HCT116 (cell line): ENCODE results near the gene PHKB. TPM values are rescaled to one million over a fixed set of nuclear protein-coding genes. Genes with fewer than 3 reads are reported as not detected.

Experiments
- ATAC-seq: fragments of 200-7000 bp; cut with Tn5 transposase; 2 replicates; pipeline ENCODE4 v1.9.1; 2020; ENCODE audit warnings: mild to moderate bottlenecking, moderate library complexity
- BruUV-seq: library from RNA; stranded (reverse); fragments of 400-500 nt; replicated peaks from 2 replicates; lab custom pipeline; 2021; lab: Mats Ljungman, UMichigan
- CTCF ChIA-PET: fragments of 300-600 bp; sonication (Branson Sonifier 250); formaldehyde crosslinking; loops from one replicate; lab custom pipeline; 2021; ENCODE audit warnings: antibody characterized with exemption; lab: Charles Lee
- POLR2A ChIA-PET: fragments of 300-600, 350-600 bp; sonication (Branson Sonifier 250); formaldehyde crosslinking; loops from one replicate; lab custom pipeline; 2021; ENCODE audit warnings: antibody characterized with exemption; lab: Charles Lee
- RAD21 ChIA-PET, 2 experiments: fragments of 300-600 bp; sonication (Branson Sonifier 250); formaldehyde crosslinking; loops; one replicate each; lab custom pipeline; 2023; ENCODE audit warnings: low total read pairs in 2 of 2; ENCODE audit not compliant: uncharacterized antibody in 2 of 2, unreplicated experiment in 2 of 2, low non-redundant PET in 1 of 2; lab: Charles Lee
- DNase-seq: peaks from one replicate; pipeline ENCODE4 v3.0.0-alpha.2; 2010; ENCODE audit warnings: low read depth, low spot score
- H2AFZ ChIP-seq: fragments of 200-600 bp; shearing (Covaris generic), sonication (generic); 2 replicates; pipeline ENCODE4 v1.6.1; 2017; ENCODE audit warnings: low read depth, mixed run types, mixed read lengths, antibody characterized with exemption, low read length; ENCODE audit not compliant: poor library complexity, severe bottlenecking
- H3K27ac ChIP-seq: 2 replicates; pipeline ENCODE4 v1.5.1; 2012; ENCODE audit warnings: low read depth, low read length
- H3K27me3 ChIP-seq: fragments of 200-600 bp; sonication (generic); 2 replicates; pipeline ENCODE4 v1.6.1; 2016; ENCODE audit warnings: mixed run types, low read length, mixed read lengths; ENCODE audit not compliant: insufficient read depth
- H3K36me3 ChIP-seq, 2 experiments: fragments of 200-500 bp in 1 of 2; fragments of 200-600 bp in 1 of 2; sonication (Bioruptor generic) in 1 of 2; sonication (generic) in 1 of 2; 2 replicates each; pipeline versions ENCODE4 v1.5.1 to v1.6.1; 2014 to 2016; ENCODE audit warnings: low read length in 2 of 2, inconsistent platforms in 1 of 2, mixed read lengths in 1 of 2, mixed run types in 1 of 2; ENCODE audit not compliant: insufficient read depth in 2 of 2, control insufficient read depth in 1 of 2
- H3K4me1 ChIP-seq, 2 experiments: fragments of 200-600 bp in 1 of 2; sonication (generic) in 1 of 2; 2 replicates each; pipeline versions ENCODE4 v1.5.1 to v1.6.1; 2012 to 2017; ENCODE audit warnings: low read length in 2 of 2, inconsistent platforms in 1 of 2, mild to moderate bottlenecking in 1 of 2, mixed read lengths in 1 of 2, mixed run types in 1 of 2, moderate library complexity in 1 of 2; ENCODE audit not compliant: insufficient read depth in 2 of 2, control insufficient read depth in 1 of 2
- H3K4me2 ChIP-seq: fragments of 200-600 bp; sonication (generic); 2 replicates; pipeline ENCODE4 v1.6.1; 2017; ENCODE audit warnings: mixed run types, low read length, mixed read lengths
- H3K4me3 ChIP-seq, 2 experiments: fragments of 200-600 bp in 1 of 2; sonication (generic) in 1 of 2; replicated peaks in 1 of 2; 2 replicates each; pipeline ENCODE4 v1.5.1; 2011 to 2016; ENCODE audit warnings: low read length in 2 of 2, control low read depth in 1 of 2, low read depth in 1 of 2, mild to moderate bottlenecking in 1 of 2, mixed read lengths in 1 of 2, mixed run types in 1 of 2
- H3K79me2 ChIP-seq: fragments of 200-600 bp; sonication (generic); 2 replicates; pipeline ENCODE4 v1.6.1; 2017; ENCODE audit warnings: mild to moderate bottlenecking, mixed run types, low read length, moderate library complexity, mixed read lengths; ENCODE audit not compliant: insufficient read depth
- H3K9ac ChIP-seq: fragments of 200-600 bp; sonication (generic); 2 replicates; pipeline ENCODE4 v1.6.1; 2016; ENCODE audit warnings: low read length, mixed read lengths
- H3K9me2 ChIP-seq: fragments of 200-600 bp; sonication (generic), shearing (Covaris generic); 2 replicates; pipeline ENCODE4 v1.6.1; 2017; ENCODE audit warnings: mixed run types, mild to moderate bottlenecking, moderate library complexity; ENCODE audit not compliant: insufficient read depth
- H3K9me3 ChIP-seq, 2 experiments: fragments of 200-500 bp in 1 of 2; fragments of 200-600 bp in 1 of 2; sonication (Bioruptor generic) in 1 of 2; sonication (generic) in 1 of 2; 2 replicates each; pipeline ENCODE4 v1.6.1; 2014 to 2017; ENCODE audit warnings: low read length in 2 of 2, mixed read lengths in 2 of 2, inconsistent platforms in 1 of 2, low read depth in 1 of 2, mild to moderate bottlenecking in 1 of 2, mixed run types in 1 of 2, moderate library complexity in 1 of 2; ENCODE audit not compliant: control insufficient read depth in 1 of 2, insufficient read depth in 1 of 2
- H4K20me1 ChIP-seq: fragments of 200-600 bp; sonication (generic), shearing (Covaris generic); 2 replicates; pipeline ENCODE4 v1.6.1; 2017; ENCODE audit warnings: mixed run types, mild to moderate bottlenecking, moderate library complexity; ENCODE audit not compliant: insufficient read depth
- CBX3 ChIP-seq: IDR thresholded peaks from 2 replicates; pipeline ENCODE4 v1.6.1; 2012; ENCODE audit warnings: low read depth
- CEBPB ChIP-seq: IDR thresholded peaks from 2 replicates; pipeline ENCODE4 v1.6.1; 2012; ENCODE audit warnings: low read depth
- CTCF ChIP-seq, 3 experiments: fragments of 200-600 bp in 1 of 3; sonication (generic) in 1 of 3; IDR thresholded peaks in 2 of 3; conservative IDR thresholded peaks in 1 of 3; 2 replicates each; pipeline ENCODE4 v1.5.1; 2012 to 2017; ENCODE audit warnings: low read depth in 2 of 3, low read length in 2 of 3, antibody characterized with exemption in 1 of 3, borderline replicate concordance in 1 of 3, control low read depth in 1 of 3, mild to moderate bottlenecking in 1 of 3, mixed read lengths in 1 of 3, mixed run types in 1 of 3, moderate library complexity in 1 of 3; ENCODE audit not compliant: insufficient read depth in 1 of 3
- EGR1 ChIP-seq: IDR thresholded peaks from 2 replicates; pipeline ENCODE4 v1.6.1; 2012; ENCODE audit warnings: low read depth
- EZH2 ChIP-seq: fragments of 200-600 bp; sonication (generic); IDR thresholded peaks from 2 replicates; pipeline ENCODE4 v1.6.1; 2017; ENCODE audit warnings: antibody characterized with exemption, mixed run types
- EZH2phosphoT487 ChIP-seq: fragments of 200-600 bp; IDR thresholded peaks from 2 replicates; pipeline ENCODE4 v1.6.1; 2018; ENCODE audit warnings: antibody characterized with exemption, borderline replicate concordance
- FOSL1 ChIP-seq: IDR thresholded peaks from 2 replicates; pipeline ENCODE4 v1.6.1; 2012; ENCODE audit warnings: low read depth
- JUND ChIP-seq: IDR thresholded peaks from 2 replicates; pipeline ENCODE4 v1.6.1; 2012
- POLR2A ChIP-seq: IDR thresholded peaks from 2 replicates; pipeline ENCODE4 v1.7.0; 2011; ENCODE audit warnings: borderline replicate concordance; ENCODE audit not compliant: insufficient read depth, insufficient read length; ENCODE audit errors: extremely low read depth
- POLR2AphosphoS5 ChIP-seq: IDR thresholded peaks from 2 replicates; pipeline ENCODE4 v1.6.1; 2011; ENCODE audit warnings: mild to moderate bottlenecking, low read depth, low read length, moderate library complexity
- RAD21 ChIP-seq: IDR thresholded peaks from 2 replicates; pipeline ENCODE4 v1.6.1; 2012; ENCODE audit warnings: low read depth, mild to moderate bottlenecking
- SIN3A ChIP-seq: IDR thresholded peaks from 2 replicates; pipeline ENCODE4 v1.6.1; 2012; ENCODE audit warnings: low read depth
- SP1 ChIP-seq: IDR thresholded peaks from 2 replicates; pipeline ENCODE4 v1.6.1; 2012; ENCODE audit warnings: low read depth
- SRF ChIP-seq: IDR thresholded peaks from 2 replicates; pipeline ENCODE4 v1.6.1; 2012; ENCODE audit warnings: low read depth
- YY1 ChIP-seq: IDR thresholded peaks from 2 replicates; pipeline ENCODE4 v1.6.1; 2011; ENCODE audit warnings: low read length, low read depth, moderate library complexity, mild to moderate bottlenecking; ENCODE audit not compliant: insufficient replicate concordance; ENCODE audit errors: extremely low read depth
- ZFX ChIP-seq: fragments of 450-650 bp; IDR thresholded peaks from 2 replicates; pipeline ENCODE4 v1.6.1; 2017
- intact Hi-C: fragments of 100-400 bp; cut with micrococcal nuclease; formaldehyde crosslinking; loops from 2 replicates; pipeline ENCODE4 v1.10.0; 2022
- total RNA-seq: library from RNA; stranded (reverse); gene quantifications from one replicate; pipeline ENCODE4 v1.2.1, GENCODE V29; 2021; ENCODE audit not compliant: unreplicated experiment
- TF ChIP-seq, protein P1 (sequence below): IDR thresholded peaks from 2 replicates; pipeline ENCODE4 v1.6.1; 2011; ENCODE audit warnings: mild to moderate bottlenecking, low read length, moderate library complexity; ENCODE audit not compliant: insufficient replicate concordance; ENCODE audit errors: extremely low read depth

PHKB gene
- total RNA-seq, 1 experiment from 2014 or later, result 30.5 TPM

DNA sequence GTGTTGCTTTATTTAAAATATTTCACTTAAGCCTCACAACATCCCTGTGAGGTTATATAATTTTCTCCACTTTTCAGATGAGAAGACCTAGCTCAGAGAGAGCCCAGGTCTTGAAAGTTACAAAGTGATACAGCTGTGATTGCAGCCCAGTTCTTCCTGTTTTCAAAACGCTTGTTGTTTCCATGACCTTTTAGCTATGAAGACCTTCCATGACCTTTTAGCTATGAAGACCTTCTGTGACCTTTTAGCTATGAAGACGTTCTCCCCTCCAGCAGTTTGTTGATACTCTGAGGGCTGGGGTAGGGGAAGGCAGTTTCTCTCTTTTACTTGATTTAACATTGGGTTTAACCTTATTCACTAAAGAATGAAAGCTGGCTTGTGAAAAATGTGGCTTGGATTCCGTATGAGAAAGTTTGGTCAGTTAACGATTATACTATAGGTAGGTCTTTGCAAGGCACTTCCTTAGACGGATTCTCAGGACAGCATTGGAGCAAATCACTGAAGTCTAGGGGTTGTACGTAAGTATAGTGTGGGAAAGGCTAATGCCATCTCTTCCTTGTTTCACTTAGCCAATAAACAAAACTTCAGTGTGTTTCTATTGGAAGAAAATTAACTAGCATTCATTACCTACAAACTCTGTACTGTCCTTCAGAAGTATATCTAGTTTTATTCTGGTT lies 20.7 kb downstream of the PHKB start:
- CTCF ChIA-PET, result no interaction called here
- no peaks in the 10 kb centered on the region for H4K20me1 ChIP-seq
- DNase-seq, result no peak
- POLR2A ChIA-PET, result no interaction called here
- TF ChIP-seq YY1, result no peak
- TF ChIP-seq POLR2AphosphoS5, result no peak
- TF ChIP-seq POLR2A, result no peak
- no peak for TF ChIP-seq SRF
- TF ChIP-seq ZFX, result no peak
- no peak for TF ChIP-seq CTCF (IDR thresholded peaks at IDR 0.05 in 2 of 3, conservative IDR thresholded peaks at IDR 0.05 in 1 of 3; ENCODE audit: borderline replicate concordance in 1 of 3, insufficient read depth in 1 of 3, low read depth in 2 of 3, low read length in 2 of 3)
- TF ChIP-seq CBX3, result no peak
- no peak for TF ChIP-seq EGR1
- TF ChIP-seq RAD21, result no peak
- TF ChIP-seq SP1, result no peak
- no peak for TF ChIP-seq SIN3A
- no peak for TF ChIP-seq FOSL1
- TF ChIP-seq, protein P1, sequence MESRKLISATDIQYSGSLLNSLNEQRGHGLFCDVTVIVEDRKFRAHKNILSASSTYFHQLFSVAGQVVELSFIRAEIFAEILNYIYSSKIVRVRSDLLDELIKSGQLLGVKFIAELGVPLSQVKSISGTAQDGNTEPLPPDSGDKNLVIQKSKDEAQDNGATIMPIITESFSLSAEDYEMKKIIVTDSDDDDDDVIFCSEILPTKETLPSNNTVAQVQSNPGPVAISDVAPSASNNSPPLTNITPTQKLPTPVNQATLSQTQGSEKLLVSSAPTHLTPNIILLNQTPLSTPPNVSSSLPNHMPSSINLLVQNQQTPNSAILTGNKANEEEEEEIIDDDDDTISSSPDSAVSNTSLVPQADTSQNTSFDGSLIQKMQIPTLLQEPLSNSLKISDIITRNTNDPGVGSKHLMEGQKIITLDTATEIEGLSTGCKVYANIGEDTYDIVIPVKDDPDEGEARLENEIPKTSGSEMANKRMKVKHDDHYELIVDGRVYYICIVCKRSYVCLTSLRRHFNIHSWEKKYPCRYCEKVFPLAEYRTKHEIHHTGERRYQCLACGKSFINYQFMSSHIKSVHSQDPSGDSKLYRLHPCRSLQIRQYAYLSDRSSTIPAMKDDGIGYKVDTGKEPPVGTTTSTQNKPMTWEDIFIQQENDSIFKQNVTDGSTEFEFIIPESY, result no peak
- no peak for TF ChIP-seq JUND
- TF ChIP-seq CEBPB, result no peak
- TF ChIP-seq EZH2, result no peak
- no peak for TF ChIP-seq EZH2phosphoT487
- TF ChIP-seq, all 23 proteins: peak for 0
- Histone ChIP-seq H3K9me2 (no peaks in the 10 kb centered on the region), H3K9ac (no peak overlapping the region), H3K4me3 (no peak overlapping the region), H3K79me2 (peaks cover 3% of the 10 kb centered on the region; the same call in 1 of the 2 replicates), H3K36me3 (no peaks in the 10 kb centered on the region), H3K4me1 (no peaks in the 10 kb centered on the region), H3K27me3 (no peaks in the 10 kb centered on the region), H3K4me2 (no peak overlapping the region), H3K27ac (no peak overlapping the region), H3K9me3 (no peaks in the 10 kb centered on the region), H2AFZ (no peak overlapping the region)
- RAD21 ChIA-PET, result interaction anchor here in 1 of 2 experiments (0.7 kb wide), 1 partner anchor 175 kb away, joined by 3 read pairs; no protein-coding TSS in a partner anchor
- no peak for ATAC-seq
- BruUV-seq, result no TSS peak
- intact Hi-C loops, result no loop called here
